ENCODE results near the gene E2F7.
A peak's percentile ranks its signal among the peaks of the same experiment; 100 is the strongest.

Gene E2F7

GRCh38 chr12:77019920-77020319, 45.4 kb downstream of the E2F7 start:
- DNase-seq (ENCODE audit: low spot score), result no peak

GRCh38 chr12:77016606-77017005, 48.8 kb downstream of the E2F7 start:
- DNase-seq (ENCODE audit: low spot score), result no peak

DNA sequence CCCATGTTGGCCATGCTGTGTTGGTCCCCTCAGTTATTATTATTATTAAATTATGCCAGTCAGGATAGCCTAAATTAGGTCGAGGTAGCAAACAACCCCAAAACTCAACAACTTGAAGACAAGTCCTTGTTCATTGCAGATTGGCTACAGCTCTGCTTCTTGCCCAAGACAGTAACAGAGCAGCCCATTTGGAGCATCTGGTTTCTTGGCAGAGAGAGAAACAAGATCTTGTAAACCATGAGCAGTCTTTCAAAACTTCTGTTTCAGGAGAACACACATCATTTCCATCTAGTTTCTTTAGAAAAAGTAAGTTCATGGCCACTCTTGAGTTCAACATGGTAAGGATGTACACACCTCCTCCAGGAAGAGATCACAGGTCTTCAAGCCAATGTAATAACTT, 52.3 kb downstream of the E2F7 start:
- no peak for DNase-seq (ENCODE audit: low spot score)

DNA sequence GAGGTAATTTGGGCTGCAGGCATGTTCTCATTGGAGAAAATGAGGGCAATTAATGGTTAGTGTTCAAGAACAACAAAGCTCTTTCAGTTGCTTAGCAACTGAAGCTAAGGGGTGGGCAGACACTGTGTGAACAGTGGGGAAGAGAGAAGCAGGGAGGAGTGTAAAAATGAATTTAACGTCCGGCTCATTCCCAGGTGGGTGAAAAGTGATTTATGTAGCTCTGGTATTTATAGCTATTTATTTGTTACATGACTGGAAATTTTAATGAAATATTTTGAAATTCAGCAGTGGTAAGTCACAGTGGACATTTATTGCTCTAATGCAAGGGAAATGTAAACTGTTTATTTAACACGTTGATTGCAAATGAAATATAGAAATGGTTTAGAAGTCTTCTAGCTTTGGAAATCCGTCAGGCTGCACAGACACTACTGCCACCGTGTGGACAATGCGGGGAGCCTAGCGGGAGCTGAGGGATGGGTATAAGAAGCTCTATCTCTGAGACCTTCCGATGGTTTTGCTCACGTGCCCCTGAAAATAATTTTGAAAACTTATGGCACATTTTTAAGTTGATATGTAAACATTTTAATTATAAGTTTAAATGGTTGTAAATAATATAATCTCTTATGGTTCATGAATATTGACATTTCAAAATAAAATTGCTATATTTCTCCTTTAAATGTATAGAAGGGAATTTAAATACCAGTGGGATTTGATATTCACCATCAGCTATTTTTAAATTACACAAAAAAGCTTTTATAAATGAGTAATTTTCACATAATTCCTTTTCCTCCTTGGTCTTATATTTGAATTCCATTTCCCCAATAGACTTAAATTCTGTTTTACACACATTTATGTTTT, 54.4 kb downstream of the E2F7 start:
- DNase-seq (ENCODE audit: low spot score), result peak; percentile 85

GRCh38 chr12:77007476-77007875, 57.9 kb downstream of the E2F7 start:
- no peak for DNase-seq (ENCODE audit: low spot score)

GRCh38 chr12:77005611-77006098, 59.7 kb downstream of the E2F7 start:
- no peak for DNase-seq (ENCODE audit: low spot score)

GRCh38 chr12:77003914-77004313, 61.5 kb downstream of the E2F7 start:
- DNase-seq (ENCODE audit: low spot score), result no peak

DNA sequence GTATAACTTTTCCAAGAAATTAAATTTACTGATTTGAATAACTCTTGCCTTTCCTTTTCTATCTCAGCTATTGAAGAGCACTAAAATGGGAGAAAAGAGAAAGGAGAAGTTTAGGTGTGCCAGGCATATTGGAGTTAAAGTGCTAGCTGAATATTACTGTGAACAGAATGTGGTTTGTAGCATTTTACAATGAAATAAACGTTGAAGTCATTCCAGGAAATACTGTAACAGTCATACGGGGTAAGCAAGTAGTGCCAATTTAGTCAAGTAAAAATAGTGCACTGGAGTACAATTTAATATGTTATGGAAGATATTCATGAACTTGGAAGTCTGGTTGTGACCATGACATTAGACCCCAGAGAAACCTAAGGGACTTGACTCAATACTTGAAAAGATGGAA, 62.1 kb downstream of the E2F7 start:
- DNase-seq (ENCODE audit: low spot score), result no peak

DNA sequence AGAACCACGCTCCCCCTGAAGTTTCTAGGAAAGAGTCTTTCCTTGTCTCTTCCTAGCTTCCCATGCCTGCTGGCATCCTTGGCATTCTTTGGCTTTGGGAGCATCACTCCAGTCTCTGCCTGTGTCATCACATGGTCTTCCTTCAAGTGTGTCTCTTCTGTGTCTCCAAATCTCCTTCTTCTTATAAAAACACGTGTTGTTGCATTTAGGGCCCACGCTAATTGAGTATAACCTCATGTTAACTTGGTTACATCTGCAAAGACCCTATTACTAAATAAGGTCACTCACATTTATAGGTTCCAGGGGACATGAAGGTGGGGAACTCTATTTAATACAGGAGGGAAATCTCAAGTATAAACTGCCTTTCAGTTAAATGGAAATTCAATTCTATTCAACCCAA, 63.0 kb downstream of the E2F7 start:
- DNase-seq (ENCODE audit: low spot score), result no peak

GRCh38 chr12:77001276-77001675, 64.1 kb downstream of the E2F7 start:
- no peak for DNase-seq (ENCODE audit: low spot score)

DNA sequence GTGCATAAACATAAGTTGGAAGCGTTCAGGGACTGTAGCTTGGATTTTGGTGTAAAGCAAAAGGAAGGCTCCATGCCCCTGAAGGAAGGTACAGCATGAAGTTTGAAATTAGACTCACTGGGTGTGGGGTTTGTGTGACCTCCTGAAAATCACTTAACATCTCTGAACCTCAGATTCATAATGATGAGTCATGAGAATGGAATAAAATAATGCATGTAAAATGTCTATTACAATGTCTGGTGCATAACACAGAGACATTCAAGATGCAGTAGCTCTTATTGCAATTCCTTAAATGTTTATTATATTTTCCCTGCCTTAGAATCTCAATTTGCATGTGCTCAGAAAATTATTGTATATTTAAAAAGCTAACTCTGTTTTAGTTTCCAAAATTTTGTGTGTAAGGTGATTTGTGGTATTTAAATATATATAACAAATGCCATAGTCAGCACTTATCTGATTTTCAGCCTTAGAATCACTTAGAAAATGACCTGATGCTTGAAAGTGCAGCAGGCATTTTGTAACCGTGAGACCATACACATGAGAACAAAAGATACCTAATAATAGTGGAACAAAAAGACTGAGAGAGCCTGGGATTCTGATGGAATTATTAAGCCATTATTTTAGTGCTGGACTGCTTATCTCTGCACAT, 66.3 kb downstream of the E2F7 start:
- DNase-seq (ENCODE audit: low spot score), result no peak

GRCh38 chr12:76998386-76998785, 67.0 kb downstream of the E2F7 start:
- no peak for DNase-seq (ENCODE audit: low spot score)

DNA sequence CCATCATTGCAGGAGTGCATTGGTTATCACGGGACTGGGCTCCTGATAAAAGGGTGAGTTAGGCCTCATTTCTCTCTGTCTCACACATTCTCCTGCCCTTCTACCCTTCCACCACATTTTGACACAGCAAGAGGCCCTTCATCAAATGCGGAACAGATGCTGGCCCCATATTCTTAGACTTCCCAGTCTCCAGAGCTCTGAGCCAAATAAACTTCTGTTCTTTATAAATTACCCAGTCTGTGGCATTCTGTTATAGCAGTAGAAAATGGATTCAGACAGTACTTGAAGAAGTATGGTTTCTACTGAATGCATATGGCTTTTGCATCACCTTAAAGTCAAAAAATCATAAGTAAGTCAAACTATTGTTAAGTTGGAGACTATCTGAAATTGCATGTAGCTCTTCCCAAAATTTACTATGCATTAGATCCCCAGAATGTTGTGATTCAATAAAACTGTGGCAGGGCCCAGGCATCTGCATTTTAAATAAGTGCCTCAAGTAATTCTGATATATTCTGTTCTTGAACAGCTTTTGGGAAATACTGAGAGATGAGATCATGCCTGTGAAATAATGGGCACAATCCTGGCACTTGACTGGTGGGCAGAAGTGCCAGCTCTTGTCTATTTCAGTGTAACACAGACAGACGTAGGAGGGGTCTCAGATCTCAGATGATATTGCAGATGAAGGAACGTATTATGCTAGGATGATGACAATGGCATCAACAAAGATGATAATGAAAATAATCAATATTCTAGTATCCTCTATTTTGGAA, 68.2 kb downstream of the E2F7 start:
- no peak for DNase-seq (ENCODE audit: low spot score)

DNA sequence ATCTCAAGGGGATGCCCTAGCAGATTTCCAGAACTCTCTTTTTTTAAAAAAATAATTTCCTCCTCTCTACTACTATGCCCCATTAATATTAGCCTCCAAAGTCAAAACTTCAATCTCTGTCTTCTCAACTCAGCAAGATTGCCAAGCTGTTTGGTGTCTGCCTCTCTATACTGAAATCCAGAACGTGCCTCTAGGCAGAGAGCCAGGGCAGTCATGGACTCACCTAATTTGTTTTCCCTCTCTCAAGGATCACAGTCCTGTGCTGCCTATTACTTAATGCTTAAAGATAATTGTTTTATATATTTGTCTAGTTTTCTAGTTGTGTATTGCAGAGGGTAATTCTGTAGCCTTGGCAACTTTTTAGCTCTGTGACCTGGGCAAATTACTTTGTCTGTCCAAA, 74.7 kb downstream of the E2F7 start:
- DNase-seq (ENCODE audit: low spot score), result no peak

GRCh38 chr12:76984566-76984965, 80.8 kb downstream of the E2F7 start:
- no peak for DNase-seq (ENCODE audit: low spot score)

DNA sequence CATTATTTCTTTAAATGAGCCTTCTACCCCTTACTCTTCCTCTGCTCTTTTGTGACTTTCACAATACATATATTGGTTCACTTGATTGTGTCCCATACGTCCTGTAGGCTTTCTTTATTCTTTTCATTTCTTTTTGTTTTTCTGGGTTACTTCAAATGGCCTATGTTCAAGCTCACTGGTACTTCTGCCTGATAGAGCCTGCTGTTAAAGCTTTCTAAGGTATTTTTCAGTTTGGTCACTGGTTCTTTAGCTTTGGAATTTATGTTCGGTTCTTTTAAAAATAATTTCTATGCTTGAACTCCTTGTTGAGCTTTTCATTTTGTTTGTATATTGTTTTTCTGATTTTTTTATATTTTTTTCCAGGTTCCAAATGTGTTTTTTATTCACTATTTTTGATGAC, 81.9 kb downstream of the E2F7 start:
- DNase-seq (ENCODE audit: low spot score), result no peak

DNA sequence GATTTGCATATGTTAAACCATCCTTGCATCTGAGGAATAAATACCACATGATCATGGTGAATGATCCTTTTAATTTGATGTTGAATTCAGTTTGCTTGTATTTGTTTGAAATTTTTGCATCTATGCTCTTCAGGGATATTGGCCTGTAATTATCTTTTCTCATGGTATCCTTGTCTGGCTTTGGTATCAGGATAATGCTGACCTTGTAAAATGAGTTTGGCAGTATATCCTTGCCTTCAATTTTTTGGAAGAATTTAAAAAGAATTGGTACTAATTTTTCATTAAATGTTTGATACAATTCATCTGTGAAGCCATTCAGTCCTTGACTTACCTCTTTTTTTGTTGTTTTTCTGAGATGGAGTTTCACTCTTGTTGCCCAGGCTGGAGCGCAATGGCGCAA, 85.2 kb downstream of the E2F7 start:
- DNase-seq (ENCODE audit: low spot score), result no peak

DNA sequence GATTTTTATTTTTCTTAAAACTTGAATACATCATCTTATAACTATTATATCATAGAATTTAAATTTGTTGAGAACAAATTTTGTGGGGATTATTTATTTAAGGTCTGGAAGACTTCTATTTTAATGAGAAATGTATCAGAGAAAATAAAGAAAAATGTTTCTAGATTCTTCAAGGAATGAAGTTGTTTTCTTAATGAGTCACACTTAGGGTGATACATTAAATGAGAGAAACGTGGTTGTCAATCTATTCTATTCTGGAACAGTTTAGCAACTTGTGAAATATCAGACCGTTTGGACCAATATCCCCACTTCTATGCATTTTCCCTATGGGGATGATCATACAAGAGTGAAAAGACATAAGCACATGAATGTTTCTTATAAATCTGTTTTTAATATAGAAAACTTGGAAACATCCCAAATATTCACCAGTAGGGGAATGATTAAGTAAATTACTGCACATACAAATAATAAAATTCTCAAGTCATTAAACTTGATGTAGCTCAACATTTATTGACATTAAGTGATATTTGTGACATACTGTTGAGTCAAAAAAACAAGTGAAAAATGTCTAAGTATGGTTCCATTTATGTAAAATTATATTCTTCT, 88.5 kb downstream of the E2F7 start:
- DNase-seq (ENCODE audit: low spot score), result no peak

Measured in NAMALWA (cell line).